HK-2 (cell line): ENCODE results near the gene ERLEC1.
A peak's percentile ranks its signal among the peaks of the same experiment; 100 is the strongest.
"Not testable (repeated sequence)": the region's sequence is repeated elsewhere in the genome, so short reads cannot be mapped to it uniquely, and the experiment has no call there.

Source experiments
- DNase-seq: peaks from one replicate; pipeline ENCODE4 v3.0.0-alpha.2; 2018; ENCODE audit not compliant: unreplicated experiment

ERLEC1 gene

GRCh38 chr2:53782676-53783075, 4.2 kb upstream of the ERLEC1 start:
- DNase-seq = no peak

GRCh38 chr2:53784436-53784835, 2.4 kb upstream of the ERLEC1 start:
- no peak for DNase-seq

- no peak for DNase-seq
Measured at GRCh38 chr2:53785366-53785765, 1.5 kb upstream of the ERLEC1 start.

GRCh38 chr2:53786352-53786704, 516 bp upstream of the ERLEC1 start:
- DNase-seq = no peak

- DNase-seq = peak; percentile 17
Measured at GRCh38 chr2:53787614-53788289, 908 bp downstream of the ERLEC1 start.

GRCh38 chr2:53793261-53793660, 6.4 kb downstream of the ERLEC1 start:
- DNase-seq = no peak

GRCh38 chr2:53793821-53794220, 7.0 kb downstream of the ERLEC1 start:
- DNase-seq = no peak

GRCh38 chr2:53801547-53801946, 14.7 kb downstream of the ERLEC1 start:
- DNase-seq = no peak

GRCh38 chr2:53802617-53803151, 15.8 kb downstream of the ERLEC1 start:
- DNase-seq = no peak

- no peak for DNase-seq
Measured at GRCh38 chr2:53811601-53812000, 24.8 kb downstream of the ERLEC1 start.

GRCh38 chr2:53813151-53813550, 26.3 kb downstream of the ERLEC1 start:
- DNase-seq = no peak

- no peak for DNase-seq
Measured at GRCh38 chr2:53818854-53819435, 32.1 kb downstream of the ERLEC1 start.

- no peak for DNase-seq
Measured at GRCh38 chr2:53819634-53820033, 32.8 kb downstream of the ERLEC1 start.

GRCh38 chr2:53820048-53820447, 33.2 kb downstream of the ERLEC1 start:
- no peak for DNase-seq

- no peak for DNase-seq
Measured at GRCh38 chr2:53820711-53821110, 33.9 kb downstream of the ERLEC1 start.

GRCh38 chr2:53821810-53822209, 35.0 kb downstream of the ERLEC1 start:
- DNase-seq = no peak

GRCh38 chr2:53823639-53824038, 36.8 kb downstream of the ERLEC1 start:
- DNase-seq = not testable (repeated sequence)

- no peak for DNase-seq
Measured at GRCh38 chr2:53826030-53826410, 39.2 kb downstream of the ERLEC1 start.

- DNase-seq = no peak
Measured at GRCh38 chr2:53826587-53827397, 39.9 kb downstream of the ERLEC1 start.

- no peak for DNase-seq
Measured at GRCh38 chr2:53827398-53828175, 40.7 kb downstream of the ERLEC1 start.

GRCh38 chr2:53828331-53828730, 41.5 kb downstream of the ERLEC1 start:
- no peak for DNase-seq
